Epithelial cell of proximal tubule (primary cell): Measurements from ENCODE around the gene CAMTA1. TPM values are rescaled to one million over a fixed set of nuclear protein-coding genes. Genes with fewer than 3 reads are reported as not detected.
"Not testable (repeated sequence)": the region's sequence is repeated elsewhere in the genome, so short reads cannot be mapped to it uniquely, and the experiment has no call there.

Experiments used
- DNase-seq: peaks from one replicate; pipeline ENCODE4 v3.0.0-alpha.2; 2011; ENCODE audit warnings: low read depth
- H3K4me3 ChIP-seq: 2 replicates; pipeline ENCODE4 v1.5.1; 2011; ENCODE audit warnings: low read depth, mild to moderate bottlenecking, low read length
- total RNA-seq: library from RNA; depleted of rRNA; stranded (reverse); fragments of >200 nt; gene quantifications from 2 replicates; pipeline ENCODE4 v1.2.3, GENCODE V29; 2015
- TF ChIP-seq, protein P1 (sequence below): conservative IDR thresholded peaks from 2 replicates; pipeline ENCODE4 v1.5.1; 2012; ENCODE audit warnings: low read depth, mild to moderate bottlenecking, low read length

Gene CAMTA1
- total RNA-seq, 1 donor from 2014 or later: 79.2 TPM

DNA sequence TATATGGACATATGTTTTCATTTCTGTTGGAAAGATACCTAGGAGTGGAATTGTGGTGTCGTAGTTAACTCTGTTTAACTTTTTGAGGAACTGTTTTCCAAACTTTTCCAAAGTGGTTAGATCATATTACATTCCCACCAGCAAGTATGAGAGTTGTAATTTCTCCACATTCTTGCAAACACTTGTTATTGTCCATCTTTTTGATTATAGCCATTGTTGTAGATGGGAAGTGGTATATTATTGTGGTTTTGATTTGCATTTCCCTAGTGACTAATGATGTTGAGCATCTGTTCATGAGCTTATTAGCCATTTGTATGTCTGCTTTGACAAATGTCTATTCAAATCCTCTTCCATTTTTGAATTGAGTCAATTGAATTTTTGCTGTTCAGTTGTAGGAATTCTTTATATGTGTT is 19.8 kb downstream of the CAMTA1 start:
- no peak for DNase-seq
- TF ChIP-seq, protein P1, sequence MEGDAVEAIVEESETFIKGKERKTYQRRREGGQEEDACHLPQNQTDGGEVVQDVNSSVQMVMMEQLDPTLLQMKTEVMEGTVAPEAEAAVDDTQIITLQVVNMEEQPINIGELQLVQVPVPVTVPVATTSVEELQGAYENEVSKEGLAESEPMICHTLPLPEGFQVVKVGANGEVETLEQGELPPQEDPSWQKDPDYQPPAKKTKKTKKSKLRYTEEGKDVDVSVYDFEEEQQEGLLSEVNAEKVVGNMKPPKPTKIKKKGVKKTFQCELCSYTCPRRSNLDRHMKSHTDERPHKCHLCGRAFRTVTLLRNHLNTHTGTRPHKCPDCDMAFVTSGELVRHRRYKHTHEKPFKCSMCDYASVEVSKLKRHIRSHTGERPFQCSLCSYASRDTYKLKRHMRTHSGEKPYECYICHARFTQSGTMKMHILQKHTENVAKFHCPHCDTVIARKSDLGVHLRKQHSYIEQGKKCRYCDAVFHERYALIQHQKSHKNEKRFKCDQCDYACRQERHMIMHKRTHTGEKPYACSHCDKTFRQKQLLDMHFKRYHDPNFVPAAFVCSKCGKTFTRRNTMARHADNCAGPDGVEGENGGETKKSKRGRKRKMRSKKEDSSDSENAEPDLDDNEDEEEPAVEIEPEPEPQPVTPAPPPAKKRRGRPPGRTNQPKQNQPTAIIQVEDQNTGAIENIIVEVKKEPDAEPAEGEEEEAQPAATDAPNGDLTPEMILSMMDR: no peak
- H3K4me3 ChIP-seq: no peak overlapping the region

DNA sequence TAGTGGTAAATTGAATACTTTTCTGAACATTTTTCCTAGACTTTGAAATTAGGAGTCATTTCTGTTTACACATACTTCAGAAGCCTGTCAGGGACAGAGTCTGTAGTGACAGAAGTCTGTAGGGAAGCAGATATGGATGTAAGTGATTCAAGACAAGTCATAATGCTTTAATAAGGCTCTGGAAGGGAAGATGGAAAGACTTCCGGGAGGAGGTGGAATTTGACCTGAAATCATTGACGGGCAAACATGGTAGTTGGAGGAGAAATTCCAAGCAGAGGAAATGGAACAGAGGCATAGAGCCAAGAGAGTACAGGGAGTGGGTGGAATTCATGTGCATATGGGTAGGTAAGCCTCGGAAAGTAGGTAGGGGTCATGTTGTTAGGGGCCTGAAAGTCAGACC is 22.5 kb downstream of the CAMTA1 start:
- DNase-seq: no peak
- TF ChIP-seq, protein P1: no peak
- H3K4me3 ChIP-seq: no peak overlapping the region

DNA sequence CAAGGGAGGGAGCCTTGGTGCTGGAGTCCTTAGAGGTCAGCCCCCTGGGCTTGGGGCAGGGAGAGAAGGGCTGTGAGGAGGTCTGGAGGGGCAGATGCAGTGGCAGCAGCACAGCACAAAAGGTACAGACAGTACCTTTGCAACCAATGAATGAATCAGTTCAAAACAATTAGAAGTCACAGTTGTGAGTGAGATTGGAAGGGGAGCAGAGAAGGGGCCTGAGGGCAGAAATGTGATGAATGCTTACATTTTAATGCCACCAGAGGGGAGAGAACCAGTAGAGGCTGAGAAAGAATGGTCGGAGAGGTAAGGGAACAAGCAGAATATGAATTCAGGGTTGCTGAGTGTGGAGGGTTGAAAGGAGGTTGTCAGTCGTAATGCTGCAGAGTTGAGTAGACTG is 24.2 kb downstream of the CAMTA1 start:
- no peak for DNase-seq
- H3K4me3 ChIP-seq: no peak overlapping the region
- TF ChIP-seq, protein P1: no peak

DNA sequence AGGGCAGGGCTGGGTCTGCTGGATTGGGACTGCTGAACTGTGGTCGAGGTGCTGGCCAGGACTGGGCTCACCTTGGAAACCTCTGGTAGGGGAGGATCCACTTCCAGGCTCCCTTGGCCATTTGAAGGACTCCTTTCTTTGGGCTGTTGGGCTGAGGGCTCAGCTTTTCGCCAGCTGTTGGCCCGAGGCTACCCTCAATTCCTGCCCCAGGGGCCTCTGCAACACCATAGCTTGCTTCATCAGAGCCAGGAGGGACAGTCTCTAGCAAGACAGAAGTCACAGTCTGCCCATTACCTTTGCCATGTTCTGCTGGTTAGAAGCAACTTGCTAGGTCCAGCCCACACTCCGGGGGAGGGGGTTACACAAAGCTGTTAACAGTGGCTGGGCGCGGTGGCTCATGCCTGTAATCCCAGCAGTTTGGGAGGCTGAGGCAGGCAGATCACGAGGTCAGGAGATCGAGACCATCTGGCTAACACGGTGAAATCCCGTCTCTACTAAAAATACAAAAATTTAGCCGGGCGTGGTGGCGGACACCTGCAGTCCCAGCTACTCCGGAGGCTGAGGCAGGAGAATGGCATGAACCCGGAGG is 25.0 kb downstream of the CAMTA1 start:
- not testable (repeated sequence) for H3K4me3 ChIP-seq, DNase-seq

DNA sequence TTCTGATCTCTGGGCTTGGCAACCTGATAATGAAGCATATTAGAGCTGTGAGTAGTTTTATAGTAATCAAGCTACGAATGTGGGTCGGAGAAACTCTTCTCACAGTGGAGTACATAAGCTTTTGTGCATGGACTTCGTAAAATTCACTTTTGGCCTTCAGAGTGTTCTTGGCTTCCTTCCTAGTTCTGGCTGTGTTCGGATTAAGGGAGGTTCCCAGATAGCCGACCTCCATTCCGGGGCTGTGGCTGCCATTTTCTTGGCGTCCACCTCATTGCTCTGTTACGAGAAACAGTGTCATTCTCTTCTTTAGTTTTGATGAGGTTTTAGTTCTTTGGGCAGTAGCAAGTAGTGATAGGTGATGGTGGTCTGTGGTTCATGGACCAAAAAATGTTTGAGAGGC is 26.3 kb downstream of the CAMTA1 start:
- no peak for DNase-seq
- H3K4me3 ChIP-seq: no peak overlapping the region
- TF ChIP-seq, protein P1: no peak

DNA sequence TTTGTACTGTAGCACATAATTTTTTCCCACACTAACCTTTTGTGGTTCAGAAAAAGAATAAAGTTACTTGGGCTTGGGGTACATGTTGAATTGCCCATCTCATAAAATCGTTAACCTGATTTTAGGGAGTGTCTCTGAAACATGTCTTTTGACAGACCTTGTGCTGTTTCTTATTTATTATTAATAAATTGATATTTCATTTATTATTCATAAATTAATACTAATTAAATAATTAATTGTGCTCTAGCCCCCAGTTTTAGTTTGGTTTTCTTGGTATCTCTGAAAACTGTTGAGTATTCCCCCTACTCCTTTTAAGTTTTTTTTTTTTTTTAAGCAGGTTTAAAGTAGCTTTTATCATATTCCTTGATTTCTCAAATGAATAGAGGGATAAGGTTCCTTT is 27.9 kb downstream of the CAMTA1 start:
- H3K4me3 ChIP-seq: no peak overlapping the region
- no peak for DNase-seq
- TF ChIP-seq, protein P1: no peak

DNA sequence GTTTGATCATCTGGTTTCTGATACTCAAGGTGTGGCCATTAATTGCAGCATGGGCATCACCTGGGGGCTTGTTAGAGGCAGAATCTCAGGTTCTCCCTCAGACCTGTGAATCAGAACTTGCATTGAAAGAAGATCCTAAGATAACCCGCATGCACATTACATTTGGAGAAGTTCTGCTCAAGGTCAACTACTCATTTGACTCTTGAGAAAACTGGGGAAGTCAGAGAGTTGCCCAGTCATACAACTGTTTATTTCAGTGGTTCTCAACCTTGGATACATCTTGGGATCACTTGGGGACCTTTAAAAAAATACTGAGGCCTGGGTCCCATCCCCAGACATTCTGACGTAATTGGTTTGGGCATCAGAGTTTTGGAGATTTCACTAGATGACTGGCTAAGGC is 30.5 kb downstream of the CAMTA1 start:
- no peak overlapping the region for H3K4me3 ChIP-seq
- DNase-seq: no peak
- TF ChIP-seq, protein P1: no peak
